ENCODE data around the gene NRXN2.

NRXN2 gene

GRCh38 chr11:64620381-64620971, 102.5 kb downstream of the NRXN2 start:
- no peak for DNase-seq

GRCh38 chr11:64619811-64620380, 103.1 kb downstream of the NRXN2 start:
- DNase-seq, result no peak

GRCh38 chr11:64619196-64619595, 103.8 kb downstream of the NRXN2 start:
- no peak for DNase-seq

GRCh38 chr11:64616817-64617216, 106.2 kb downstream of the NRXN2 start:
- DNase-seq, result no peak

GRCh38 chr11:64614917-64615316, 108.1 kb downstream of the NRXN2 start:
- DNase-seq, result no peak

GRCh38 chr11:64613648-64614047, 109.3 kb downstream of the NRXN2 start:
- DNase-seq, result no peak

GRCh38 chr11:64611869-64612646, 110.9 kb downstream of the NRXN2 start:
- no peak for DNase-seq

GRCh38 chr11:64611176-64611575, 111.8 kb downstream of the NRXN2 start:
- no peak for DNase-seq

GRCh38 chr11:64610596-64610995, 112.4 kb downstream of the NRXN2 start:
- DNase-seq, result no peak

GRCh38 chr11:64609436-64610047, 113.5 kb downstream of the NRXN2 start:
- no peak for DNase-seq

GRCh38 chr11:64608636-64609035, 114.4 kb downstream of the NRXN2 start:
- no peak for DNase-seq

GRCh38 chr11:64608046-64608445, 115.0 kb downstream of the NRXN2 start:
- no peak for DNase-seq

- DNase-seq, result no peak
Observed at GRCh38 chr11:64607381-64607985, 115.5 kb downstream of the NRXN2 start.

GRCh38 chr11:64606796-64607380, 116.1 kb downstream of the NRXN2 start:
- DNase-seq, result no peak

- no peak for DNase-seq
Observed at GRCh38 chr11:64605656-64606585, 117.1 kb downstream of the NRXN2 start.

GRCh38 chr11:64605244-64605560, 117.8 kb downstream of the NRXN2 start:
- DNase-seq, result no peak

GRCh38 chr11:64604458-64605243, 118.3 kb downstream of the NRXN2 start:
- DNase-seq, result no peak

GRCh38 chr11:64603411-64604110, 119.4 kb downstream of the NRXN2 start:
- DNase-seq, result no peak

- DNase-seq, result no peak
Observed at GRCh38 chr11:64602466-64603070, 120.4 kb downstream of the NRXN2 start.

Data from NCI-H1436 treated with DMSO at 0.1 percent for 48 hours (cell line).